Effector CD4-positive, alpha-beta T cell (primary cell): Measurements from ENCODE around the gene SNRNP200.

Experiments used
- DNase-seq: peaks from one replicate; pipeline ENCODE4 v3.0.0-alpha.2; 2020
- total RNA-seq: gene quantifications from one replicate; lab custom pipeline; 2026; lab: John Stamatoyannopoulos, UW

Gene SNRNP200
- 496 reads per million, percentile 98 among the genes with 10 or more reads in this experiment for total RNA-seq

DNA sequence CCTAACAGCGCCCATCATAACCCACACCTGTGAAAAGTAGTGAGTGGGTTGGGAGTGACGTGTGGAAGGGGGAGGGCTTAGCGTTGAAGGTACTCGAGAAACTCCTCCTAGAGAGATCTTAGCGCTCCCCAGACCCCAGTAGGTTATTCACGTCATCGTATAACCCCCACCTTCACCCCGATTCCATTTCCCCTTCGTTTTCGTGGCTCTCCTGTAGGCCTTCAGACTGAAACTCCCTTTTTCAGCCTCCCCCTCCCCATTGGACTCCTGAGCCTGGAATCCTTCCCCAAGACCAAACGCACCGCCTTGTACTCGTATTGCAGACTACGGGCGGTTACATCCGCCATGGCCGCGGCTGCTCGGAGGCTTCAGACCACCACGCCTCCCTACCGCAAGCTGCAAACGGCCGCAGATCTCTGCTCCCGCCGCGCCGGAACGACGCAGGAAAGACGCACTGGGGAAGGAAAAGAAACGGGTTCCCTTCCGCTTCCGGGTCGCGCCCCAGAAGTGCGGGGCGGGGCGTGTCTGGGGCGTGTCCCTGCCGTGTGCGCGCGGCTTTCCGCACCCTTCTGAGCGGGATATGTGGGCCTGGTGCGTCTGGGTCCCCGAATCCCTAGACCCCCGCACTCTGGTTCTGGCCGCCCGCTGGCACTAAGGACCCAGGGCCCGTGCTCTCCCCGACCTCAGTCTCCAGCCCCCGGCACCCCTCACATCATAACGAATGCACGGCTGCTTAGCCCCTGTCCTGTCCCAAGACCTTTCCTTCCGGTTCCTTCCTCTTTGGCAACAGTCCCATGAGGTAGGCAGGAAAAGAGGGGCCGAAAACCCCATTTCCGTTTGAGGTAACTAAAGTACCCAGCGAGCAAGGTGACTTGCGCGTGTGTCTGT is at the start of gene SNRNP200:
Gene SNRNP200 (minus strand): TSS at position 456 of the 888 bp plus-strand sequence. CDS start 109 bp downstream, at position 347.
- peak; percentile 89 for DNase-seq

- DNase-seq = no peak
These were observed 49.1 kb upstream of the SNRNP200 start for GRCh38 chr2:96354492-96354891.

- no peak for DNase-seq
These were observed 48.3 kb upstream of the SNRNP200 start for GRCh38 chr2:96353606-96354101.

- no peak for DNase-seq
These were observed 47.8 kb upstream of the SNRNP200 start for GRCh38 chr2:96353032-96353561.

DNA sequence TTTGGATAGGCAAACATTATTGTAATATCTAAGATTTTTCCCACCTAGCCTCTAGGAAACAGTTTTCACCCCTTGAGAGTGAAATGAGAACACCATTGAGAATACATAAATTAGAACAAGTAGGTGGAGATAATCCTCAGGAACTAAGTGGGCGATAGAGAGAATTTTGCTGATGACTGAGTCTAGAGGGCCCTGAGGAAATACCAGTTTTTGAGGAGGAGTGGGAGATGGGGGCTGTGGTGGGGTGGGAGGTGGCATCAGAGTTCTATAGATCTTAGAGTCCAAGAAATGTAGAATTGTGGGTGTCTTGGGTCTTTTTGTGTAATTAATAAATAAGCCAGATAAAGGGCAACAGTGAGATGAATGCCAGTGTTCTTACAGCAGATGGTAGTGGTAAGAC is 42.0 kb upstream of the SNRNP200 start:
- DNase-seq = no peak

- DNase-seq = no peak
These were observed 40.6 kb upstream of the SNRNP200 start for GRCh38 chr2:96345868-96346462.

GRCh38 chr2:96345438-96345837 is 40.1 kb upstream of the SNRNP200 start:
- DNase-seq = no peak

GRCh38 chr2:96344011-96344410 is 38.7 kb upstream of the SNRNP200 start:
- no peak for DNase-seq

GRCh38 chr2:96342085-96342484 is 36.7 kb upstream of the SNRNP200 start:
- DNase-seq = peak; percentile 36

- DNase-seq = no peak
These were observed 36.3 kb upstream of the SNRNP200 start for GRCh38 chr2:96341641-96342040.

DNA sequence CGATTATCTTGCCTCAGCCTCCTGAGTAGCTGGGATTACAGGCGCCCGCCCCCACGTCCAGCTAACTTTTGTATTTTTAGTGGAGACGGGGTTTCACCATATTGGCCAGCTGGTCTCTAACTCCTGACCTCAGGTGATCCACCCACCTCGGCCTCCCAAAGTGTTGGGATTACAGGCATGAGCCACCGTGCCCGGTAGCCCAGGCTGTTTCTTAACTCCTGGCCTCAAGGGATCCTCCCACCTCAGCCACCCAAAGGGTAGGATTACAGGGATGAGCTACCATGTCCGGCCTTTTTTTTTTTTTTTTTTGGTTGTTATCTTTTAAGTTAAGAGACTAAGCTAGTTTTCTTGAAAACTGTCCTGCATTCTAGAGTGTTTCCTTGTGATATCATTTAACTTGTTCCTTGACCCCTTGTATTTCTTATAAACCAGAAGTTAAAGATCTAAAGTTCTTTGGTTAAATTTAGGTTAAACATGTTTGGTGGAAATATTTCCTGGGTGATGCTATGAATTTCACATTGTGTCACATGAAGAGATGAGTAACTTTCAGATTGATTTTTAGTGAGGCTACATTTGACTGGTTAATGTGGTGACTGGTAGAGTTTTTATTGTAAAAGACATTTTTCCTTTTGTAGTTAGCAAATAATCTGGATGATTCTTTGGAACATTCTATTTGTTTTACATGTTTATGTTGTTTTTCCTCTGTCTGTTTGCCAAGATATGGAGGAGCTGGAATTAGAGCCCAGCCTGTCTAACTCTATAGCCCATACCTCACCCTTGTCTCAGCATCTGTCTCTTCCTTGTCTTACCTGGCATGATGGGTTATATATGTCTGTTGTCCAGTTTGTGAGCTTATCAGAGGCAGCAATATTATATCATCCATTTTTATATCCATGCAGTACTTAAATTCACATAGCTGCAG is 35.4 kb upstream of the SNRNP200 start:
- DNase-seq = no peak

DNA sequence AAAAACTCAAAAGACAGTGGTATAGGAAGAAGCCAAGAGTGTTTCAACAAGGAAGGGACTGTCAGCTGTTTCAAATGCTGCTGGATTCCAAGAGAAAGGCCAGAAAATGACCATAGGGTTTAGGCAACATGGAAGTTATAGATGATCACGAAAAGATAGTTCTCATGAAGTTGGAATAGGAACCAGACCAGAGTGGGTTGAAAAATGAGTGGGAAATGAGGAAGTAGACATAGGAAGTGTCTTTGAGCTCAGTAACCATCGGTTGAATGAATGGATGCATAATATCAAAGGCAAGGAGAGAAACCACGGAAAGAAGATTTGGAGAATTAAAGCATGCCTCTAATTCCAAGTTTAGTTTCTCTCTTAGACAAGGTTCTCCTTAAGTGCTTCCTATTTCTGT is 31.5 kb upstream of the SNRNP200 start:
- DNase-seq = no peak

DNA sequence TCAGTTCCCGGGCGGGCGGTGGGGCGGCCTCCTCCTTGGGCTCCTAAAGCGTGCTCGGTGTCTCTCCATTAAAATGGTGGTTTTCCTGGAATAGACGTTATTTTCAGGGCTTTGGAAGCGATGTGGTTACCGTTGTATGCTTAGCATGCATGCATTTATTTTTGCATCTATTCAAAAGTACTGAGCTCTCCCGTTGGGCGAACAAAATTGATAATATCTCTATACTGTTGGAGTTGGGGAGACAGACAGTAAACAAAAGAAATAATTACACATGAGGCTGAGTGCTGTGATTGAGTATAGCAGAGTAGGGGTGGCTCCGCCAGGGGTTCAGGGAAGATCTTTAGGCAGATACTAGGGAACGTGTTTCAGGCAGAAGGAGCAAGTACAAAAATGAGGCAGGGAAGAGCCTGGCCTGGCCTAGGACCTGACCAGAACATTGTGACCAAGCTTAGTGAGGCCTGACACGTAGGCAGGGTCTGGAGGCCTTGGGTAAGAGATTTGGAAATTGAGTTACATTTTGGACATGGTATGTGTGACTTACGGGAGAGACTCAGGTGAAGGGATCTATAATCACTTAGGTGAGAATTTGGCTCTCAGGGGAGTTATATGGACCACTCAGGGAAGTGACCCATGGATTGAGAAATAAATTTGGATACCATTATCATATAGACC is 30.9 kb upstream of the SNRNP200 start:
- DNase-seq = no peak

- DNase-seq = no peak
These were observed 28.4 kb upstream of the SNRNP200 start for GRCh38 chr2:96333708-96334107.

DNA sequence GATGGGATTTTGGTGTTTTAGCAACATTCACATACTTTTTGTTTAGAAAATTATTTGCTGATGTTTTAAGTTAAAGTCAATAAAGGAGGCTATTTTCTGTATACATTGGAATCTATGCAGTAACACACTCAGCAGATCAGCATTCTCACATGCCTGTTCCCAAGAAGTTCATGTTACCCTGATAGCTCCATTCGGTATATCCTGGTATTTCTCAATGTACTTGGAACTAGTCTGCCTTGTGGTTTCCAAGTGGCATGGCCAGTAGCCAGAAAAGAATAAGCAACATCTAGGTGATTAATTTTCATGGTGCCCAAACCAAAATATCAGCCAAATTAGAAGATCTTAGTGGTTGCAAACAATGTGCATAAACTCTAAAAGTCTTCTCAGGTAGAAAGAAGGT is 25.1 kb upstream of the SNRNP200 start:
- no peak for DNase-seq

- DNase-seq = no peak
These were observed 24.5 kb upstream of the SNRNP200 start for GRCh38 chr2:96329874-96330273.

DNA sequence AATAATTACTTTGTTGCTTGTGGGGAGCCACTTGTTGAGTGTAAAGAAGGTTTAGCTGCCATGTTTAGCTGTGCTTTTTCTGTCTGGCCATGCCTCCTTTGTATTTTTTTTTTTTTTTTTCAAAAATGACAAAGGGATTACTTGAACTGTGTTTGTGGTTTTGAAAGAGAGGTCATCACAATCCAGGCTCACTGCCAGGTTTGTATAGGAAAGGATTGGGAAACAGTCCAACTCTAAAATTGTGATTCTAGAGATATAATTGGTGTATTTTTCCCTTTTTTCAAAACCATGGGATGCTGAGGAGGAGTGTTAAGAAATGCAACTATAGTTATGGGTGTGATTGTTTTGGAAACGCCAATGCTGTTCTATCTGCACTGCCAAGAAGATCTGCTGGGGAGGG is 24.1 kb upstream of the SNRNP200 start:
- DNase-seq = no peak

DNA sequence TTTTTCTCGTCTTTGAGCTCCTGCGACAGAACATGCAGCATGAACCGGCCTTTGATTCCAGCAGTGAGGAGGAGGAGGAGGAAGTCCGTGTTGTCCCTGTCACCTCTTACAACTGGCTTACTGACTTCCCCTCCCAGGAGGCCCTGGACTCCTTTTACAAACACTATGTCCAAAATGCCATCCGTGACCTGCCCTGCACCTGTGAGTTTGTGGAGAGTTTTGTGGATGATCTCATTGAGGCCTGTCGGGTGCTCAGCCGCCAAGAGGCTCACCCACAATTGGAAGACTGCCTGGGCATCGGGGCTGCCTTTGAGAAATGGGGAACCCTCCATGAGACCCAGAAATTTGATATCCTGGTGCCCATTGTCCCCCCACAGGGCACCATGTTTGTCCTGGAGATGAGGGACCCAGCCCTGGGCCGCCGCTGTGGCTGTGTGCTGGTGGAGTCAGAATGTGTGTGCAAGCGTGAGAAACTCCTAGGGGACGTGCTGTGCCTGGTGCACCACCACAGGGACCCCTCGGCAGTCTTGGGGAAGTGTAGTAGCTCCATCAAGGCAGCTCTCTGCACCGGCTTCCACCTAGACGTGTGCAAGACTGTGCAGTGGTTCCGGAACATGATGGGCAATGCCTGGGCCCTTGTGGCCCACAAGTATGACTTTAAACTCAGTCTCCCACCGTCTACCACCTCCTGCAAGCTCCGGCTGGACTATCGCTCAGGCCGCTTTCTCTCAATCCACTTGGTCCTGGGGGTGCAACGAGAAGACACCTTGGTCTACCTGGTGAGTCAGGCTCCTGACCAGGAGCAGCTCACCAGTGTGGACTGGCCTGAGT is 21.9 kb upstream of the SNRNP200 start:
- DNase-seq = no peak

DNA sequence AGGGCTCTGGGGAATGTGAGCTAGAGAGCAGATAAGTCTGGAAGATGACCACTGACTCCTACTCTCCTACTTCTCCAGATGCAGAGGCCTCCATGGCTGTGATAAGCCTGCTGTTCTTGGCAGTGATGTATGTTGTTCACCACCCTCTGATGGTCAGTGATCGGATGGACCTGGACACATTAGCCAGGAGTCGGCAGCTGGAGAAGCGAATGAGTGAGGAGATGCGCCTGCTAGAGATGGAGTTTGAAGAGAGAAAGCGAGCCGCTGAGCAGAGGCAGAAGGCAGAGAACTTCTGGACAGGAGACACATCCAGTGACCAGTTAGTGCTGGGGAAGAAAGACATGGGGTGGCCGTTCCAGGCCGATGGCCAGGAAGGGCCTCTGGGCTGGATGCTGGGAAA is 21.2 kb upstream of the SNRNP200 start:
- no peak for DNase-seq

- peak; percentile 28 for DNase-seq
These were observed 20.5 kb upstream of the SNRNP200 start for GRCh38 chr2:96325884-96326255.
